Measurements from ENCODE around the gene STX17. TPM values are rescaled to one million over a fixed set of nuclear protein-coding genes. Genes with fewer than 3 reads are reported as not detected.

The STX17 gene
- total RNA-seq, 1 donor from 2014 or later: 42.1 TPM

DNA sequence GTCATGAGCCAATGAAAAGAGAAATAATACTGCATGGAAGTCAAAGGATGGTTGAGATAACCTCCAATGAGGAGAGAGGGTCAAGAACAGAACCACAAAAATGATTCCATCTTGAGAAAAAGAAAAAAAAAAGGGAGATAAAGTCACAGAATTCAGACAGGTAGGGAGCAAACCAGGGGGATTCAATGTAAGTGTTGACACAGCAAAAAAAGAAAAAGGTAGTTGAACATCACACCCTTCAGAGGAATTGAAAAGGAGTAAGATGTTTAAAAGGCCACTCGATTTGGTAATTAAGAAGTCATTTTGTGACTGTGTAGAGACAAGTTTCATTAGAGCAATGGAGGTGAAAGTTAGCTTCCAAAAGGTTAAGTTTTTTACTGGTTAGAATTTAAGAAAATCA, 113.1 kb downstream of the STX17 start:
- intact Hi-C loops (cut with DNase I): no loop called here
- DNase-seq (ENCODE audit: low spot score): no peak
- no peak for ATAC-seq

Other genes with a start within 250 kb of the STX17 start
- 42.2 TPM for gene NR4A3, start 84.8 kb upstream of the STX17 start, total RNA-seq
- gene ERP44, start 192.3 kb downstream of the STX17 start, total RNA-seq: 15.9 TPM
- 32.4 TPM for gene INVS, start 192.6 kb downstream of the STX17 start, total RNA-seq

Data from sciatic nerve (tissue), 2 donors.